Measurements from ENCODE around the gene CCNY.

DNA sequence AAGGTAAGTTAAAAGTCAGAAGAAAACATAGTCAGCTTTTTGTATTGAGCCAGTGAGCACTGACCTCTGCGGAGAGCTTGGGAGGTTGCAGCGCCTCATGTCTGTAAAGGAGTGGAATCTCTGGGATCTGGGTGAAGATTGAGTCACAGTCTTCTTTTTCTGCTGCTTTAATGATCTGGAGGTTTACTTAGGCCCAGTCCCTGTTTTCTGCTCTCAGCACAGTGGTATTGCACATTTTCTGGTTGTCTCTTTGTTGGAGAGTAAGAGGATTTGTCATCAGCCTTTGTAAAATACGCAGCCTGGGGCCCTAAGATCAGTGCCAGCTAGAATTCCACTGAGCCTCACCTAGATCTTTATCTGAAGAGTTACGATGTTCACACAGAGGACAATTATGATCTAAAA is 210.5 kb downstream of the CCNY start:
- TF ChIP-seq, protein P1, sequence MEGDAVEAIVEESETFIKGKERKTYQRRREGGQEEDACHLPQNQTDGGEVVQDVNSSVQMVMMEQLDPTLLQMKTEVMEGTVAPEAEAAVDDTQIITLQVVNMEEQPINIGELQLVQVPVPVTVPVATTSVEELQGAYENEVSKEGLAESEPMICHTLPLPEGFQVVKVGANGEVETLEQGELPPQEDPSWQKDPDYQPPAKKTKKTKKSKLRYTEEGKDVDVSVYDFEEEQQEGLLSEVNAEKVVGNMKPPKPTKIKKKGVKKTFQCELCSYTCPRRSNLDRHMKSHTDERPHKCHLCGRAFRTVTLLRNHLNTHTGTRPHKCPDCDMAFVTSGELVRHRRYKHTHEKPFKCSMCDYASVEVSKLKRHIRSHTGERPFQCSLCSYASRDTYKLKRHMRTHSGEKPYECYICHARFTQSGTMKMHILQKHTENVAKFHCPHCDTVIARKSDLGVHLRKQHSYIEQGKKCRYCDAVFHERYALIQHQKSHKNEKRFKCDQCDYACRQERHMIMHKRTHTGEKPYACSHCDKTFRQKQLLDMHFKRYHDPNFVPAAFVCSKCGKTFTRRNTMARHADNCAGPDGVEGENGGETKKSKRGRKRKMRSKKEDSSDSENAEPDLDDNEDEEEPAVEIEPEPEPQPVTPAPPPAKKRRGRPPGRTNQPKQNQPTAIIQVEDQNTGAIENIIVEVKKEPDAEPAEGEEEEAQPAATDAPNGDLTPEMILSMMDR (IDR thresholded peaks at IDR 0.05) = no peak
- no peak for TF ChIP-seq EZH2 (IDR thresholded peaks at IDR 0.05; ENCODE audit: borderline replicate concordance, insufficient read depth, low read depth, low read length, poor library complexity, severe bottlenecking)
